ENCODE results near the gene VAV2. TPM values are rescaled to one million over a fixed set of nuclear protein-coding genes. Genes with fewer than 3 reads are reported as not detected.
A peak's percentile ranks its signal among the peaks of the same experiment; 100 is the strongest.

Gene VAV2
- 20.5 TPM for total RNA-seq

- intact Hi-C loops (cut with DNase I) = no loop called here
- no peak for ATAC-seq
Measured at GRCh38 chr9:133991964-133992779, at the start of gene VAV2. VAV2 (minus strand) TSS chr9:133992324; CDS start chr9:133992278, 46 bp downstream.

DNA sequence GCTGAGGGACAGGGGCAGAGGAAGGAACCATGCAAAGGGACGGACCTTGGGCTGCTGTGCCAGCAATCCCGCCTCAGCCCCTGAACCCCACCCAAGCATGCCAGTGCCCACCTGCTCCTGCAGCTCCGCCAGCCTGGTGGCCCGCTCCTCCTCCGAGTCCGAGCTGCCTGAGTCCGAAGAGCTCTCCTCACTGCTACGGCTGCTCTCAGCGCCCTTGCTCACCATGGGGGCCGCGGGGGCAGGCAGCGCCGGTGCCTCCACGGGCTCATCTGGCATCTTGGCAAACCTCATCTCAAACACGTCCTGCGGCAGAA lies 49.5 kb upstream of the VAV2 start:
- DNase-seq (ENCODE audit: low spot score) (no peak), ATAC-seq (peak; percentile 5)
- intact Hi-C loops (cut with DNase I) = no loop called here

More at GRCh38 chr9:133991964-133992779, at the start of gene VAV2:
- DNase-seq (ENCODE audit: low spot score) = peak; percentile 82

- ATAC-seq (peak; percentile 37), DNase-seq (ENCODE audit: low spot score) (no peak)
- intact Hi-C loops (cut with DNase I) = no loop called here
Measured at GRCh38 chr9:134040781-134041648, 48.9 kb upstream of the VAV2 start.

DNA sequence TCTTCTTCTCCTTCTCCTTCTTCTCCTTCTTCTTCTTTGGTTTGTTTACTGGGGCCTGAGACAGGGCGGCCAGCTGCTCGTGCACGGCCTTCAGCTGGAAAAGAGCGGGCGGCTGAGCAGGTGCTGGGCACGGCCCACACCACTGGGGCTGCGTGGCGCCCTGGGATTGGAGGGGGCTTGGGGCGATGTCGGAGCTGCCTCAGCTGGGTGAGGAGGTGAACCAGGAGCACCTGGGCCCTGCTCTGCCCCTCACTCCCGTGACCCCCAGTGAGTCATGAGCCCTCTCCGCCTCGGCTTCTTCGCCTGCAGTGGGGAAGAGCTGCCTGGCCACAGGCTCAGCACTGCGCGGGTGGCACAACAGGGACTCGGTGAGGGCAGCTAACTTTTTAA lies 48.0 kb upstream of the VAV2 start:
- intact Hi-C loops (cut with DNase I) = no loop called here
- no peak for DNase-seq (ENCODE audit: low spot score)
- ATAC-seq = no peak

DNA sequence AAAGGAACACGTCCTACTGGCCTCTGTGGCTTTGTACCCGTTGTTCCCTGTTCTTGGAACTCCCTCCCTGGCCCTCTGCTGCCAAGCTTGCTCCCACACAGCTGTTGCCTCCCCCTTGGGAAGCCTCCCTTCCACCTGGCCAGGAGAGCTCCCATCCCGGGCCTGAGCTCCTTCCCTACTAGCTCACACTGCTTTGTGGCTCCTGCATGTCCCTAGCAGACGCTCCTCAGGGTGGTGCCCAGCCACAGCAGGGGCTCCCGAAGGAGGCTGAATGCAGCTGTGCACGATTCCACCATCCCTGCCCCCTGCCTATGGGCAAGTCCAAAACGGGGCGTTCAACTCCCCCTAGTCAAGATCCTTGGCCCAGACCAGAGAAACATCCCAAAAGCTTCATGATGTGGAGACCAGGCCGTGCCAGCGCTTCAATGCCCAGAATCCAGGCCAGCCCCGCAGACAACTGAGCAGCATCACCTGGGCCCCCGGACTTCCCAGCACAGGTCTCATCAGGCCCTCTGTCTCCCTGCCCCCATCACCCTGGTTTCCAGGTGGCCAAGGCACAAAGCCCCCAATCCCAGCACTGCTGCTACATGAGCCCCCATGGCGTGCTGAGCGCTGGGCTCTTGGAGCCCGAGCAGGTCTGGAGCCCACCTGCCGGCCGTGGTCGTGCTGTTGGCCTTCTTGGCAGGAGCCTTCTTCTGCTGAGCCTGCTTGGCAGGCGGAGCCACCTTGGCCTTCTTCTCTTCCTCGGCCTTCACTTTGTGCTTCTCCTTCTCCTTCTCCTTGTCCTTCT lies 47.5 kb upstream of the VAV2 start:
- no peak for ATAC-seq
- DNase-seq (ENCODE audit: low spot score) = no peak
- intact Hi-C loops (cut with DNase I) = no loop called here

- ATAC-seq (no peak), DNase-seq (ENCODE audit: low spot score) (no peak)
- intact Hi-C loops (cut with DNase I) = no loop called here
Measured at GRCh38 chr9:134037641-134038040, 45.5 kb upstream of the VAV2 start.

- ATAC-seq = no peak
- intact Hi-C loops (cut with DNase I) = no loop called here
- peak; percentile 39 for DNase-seq (ENCODE audit: low spot score)
Measured at GRCh38 chr9:134036130-134036529, 44.0 kb upstream of the VAV2 start.

- intact Hi-C loops (cut with DNase I) = no loop called here
- peak; percentile 7 for ATAC-seq
- peak; percentile 45 for DNase-seq (ENCODE audit: low spot score)
Measured at GRCh38 chr9:134035041-134036039, 43.2 kb upstream of the VAV2 start.

GRCh38 chr9:134034215-134035040 lies 42.3 kb upstream of the VAV2 start:
- intact Hi-C loops (cut with DNase I) = no loop called here
- peak; percentile 19 for DNase-seq (ENCODE audit: low spot score)
- no peak for ATAC-seq

GRCh38 chr9:134033516-134034214 lies 41.5 kb upstream of the VAV2 start:
- DNase-seq (ENCODE audit: low spot score) = peak; percentile 53
- ATAC-seq = no peak
- intact Hi-C loops (cut with DNase I) = no loop called here

GRCh38 chr9:134032456-134033222 lies 40.5 kb upstream of the VAV2 start:
- peak; percentile 49 for DNase-seq (ENCODE audit: low spot score)
- intact Hi-C loops (cut with DNase I) = no loop called here
- ATAC-seq = no peak

- intact Hi-C loops (cut with DNase I) = no loop called here
- DNase-seq (ENCODE audit: low spot score) (peak; percentile 42), ATAC-seq (no peak)
Measured at GRCh38 chr9:134031783-134032182, 39.7 kb upstream of the VAV2 start.

GRCh38 chr9:134030821-134031470 lies 38.8 kb upstream of the VAV2 start:
- intact Hi-C loops (cut with DNase I) = no loop called here
- peak; percentile 45 for DNase-seq (ENCODE audit: low spot score)
- ATAC-seq = no peak

GRCh38 chr9:134029248-134030226 lies 37.4 kb upstream of the VAV2 start:
- DNase-seq (ENCODE audit: low spot score) (peak; percentile 55), ATAC-seq (no peak)
- intact Hi-C loops (cut with DNase I) = loop anchor here (5.0 kb wide), 1 partner anchor 108 kb away; the partner anchor contains the start of gene WDR5

All from sciatic nerve (tissue), 2 donors.